Measurements from ENCODE around the gene RBBP9. TPM values are rescaled to one million over a fixed set of nuclear protein-coding genes. Genes with fewer than 3 reads are reported as not detected.
"Not testable (repeated sequence)": the region's sequence is repeated elsewhere in the genome, so short reads cannot be mapped to it uniquely, and the experiment has no call there.

Gene RBBP9
- total RNA-seq, 1 donor: 10.0 TPM

DNA sequence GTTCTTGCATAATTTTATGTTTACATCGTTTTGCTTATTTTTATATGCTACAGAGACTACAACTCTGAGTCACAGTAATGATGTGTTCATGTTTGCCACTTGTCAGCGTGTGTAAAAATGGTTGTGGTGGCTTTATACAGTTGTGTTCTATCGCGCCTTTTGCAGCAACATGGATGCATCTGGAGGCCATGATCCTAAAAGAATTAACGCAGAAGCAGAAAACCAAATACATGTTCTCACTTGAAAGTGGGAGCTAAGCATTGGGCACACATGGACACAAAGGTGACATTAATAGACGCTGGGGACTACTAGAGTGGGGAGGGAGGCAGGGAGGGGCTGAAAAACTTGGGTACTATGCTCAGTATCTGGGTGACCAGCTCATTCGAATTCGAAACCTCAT is 9.7 kb upstream of the RBBP9 start:
- DNase-seq (ENCODE audit: low read depth in 2 of 3, low spot score in 2 of 3): peak in 2 of 3 donors; percentile 2 to 5

DNA sequence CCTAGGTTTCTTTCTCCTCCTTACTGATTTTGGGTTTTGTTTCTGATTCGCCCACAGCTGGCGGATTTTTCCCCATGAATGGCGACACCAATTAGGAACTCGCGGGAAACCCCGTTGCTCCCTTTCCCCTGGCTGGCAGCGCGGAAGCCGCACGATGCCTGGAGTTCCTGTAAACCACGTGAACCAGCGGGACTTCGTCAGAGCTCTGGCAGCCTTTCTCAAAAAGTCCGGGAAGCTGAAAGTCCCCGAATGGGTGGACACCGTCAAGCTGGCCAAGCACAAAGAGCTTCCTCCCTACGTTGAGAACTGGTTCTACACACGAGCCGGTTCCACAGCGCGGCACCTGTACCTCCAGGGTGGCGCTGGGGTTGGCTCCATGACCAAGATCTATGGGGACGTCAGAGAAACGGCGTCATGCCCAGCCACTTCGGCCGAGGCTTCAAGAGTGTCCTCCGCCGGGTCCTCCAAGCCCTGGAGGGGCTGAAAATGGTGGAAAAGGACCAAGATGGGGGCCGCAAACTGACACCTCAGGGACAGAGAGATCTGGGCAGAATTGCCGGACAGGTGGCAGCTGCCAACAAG is 7.5 kb upstream of the RBBP9 start:
- DNase-seq (ENCODE audit: low read depth in 2 of 3, low spot score in 2 of 3): no peak

DNA sequence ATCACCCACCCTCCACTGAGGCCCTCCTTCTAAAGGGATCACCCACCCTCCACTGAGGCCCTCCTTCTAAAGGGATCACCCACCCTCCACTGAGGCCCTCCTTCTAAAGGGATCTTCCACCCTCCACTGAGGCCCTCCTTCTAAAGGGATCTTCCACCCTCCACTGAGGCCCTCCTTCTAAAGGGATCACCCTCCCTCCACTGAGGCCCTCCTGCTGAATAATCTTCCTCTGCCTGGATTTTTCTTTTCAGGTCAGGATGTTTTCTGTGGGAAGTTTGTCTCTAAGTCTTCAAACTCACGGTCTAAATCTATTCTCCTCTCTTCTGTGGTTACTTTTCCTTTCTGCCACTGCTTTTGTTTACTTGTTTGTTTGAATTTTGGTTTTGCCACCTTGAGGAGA is 4.6 kb upstream of the RBBP9 start:
- not testable (repeated sequence) for DNase-seq (ENCODE audit: low read depth in 2 of 3, low spot score in 2 of 3)

DNA sequence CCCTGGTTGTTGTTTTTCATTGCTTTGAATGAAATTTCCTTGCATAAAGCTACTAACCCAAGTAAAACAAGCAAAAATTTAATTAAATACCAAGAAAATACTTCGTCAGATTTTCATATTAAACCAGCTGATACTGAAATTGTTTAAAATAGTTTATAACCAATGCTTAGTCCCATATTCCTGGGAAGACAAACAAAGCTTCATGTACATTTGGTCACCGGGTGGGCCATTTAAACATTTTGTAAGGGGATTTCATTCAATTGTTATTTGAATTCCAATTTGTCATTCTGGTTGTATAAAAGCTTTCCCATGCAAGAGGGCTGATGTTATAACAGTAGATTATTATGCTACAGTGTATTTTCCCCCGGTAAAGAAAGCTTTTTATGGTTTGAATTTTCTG is 578 bp upstream of the RBBP9 start:
- DNase-seq (ENCODE audit: low read depth in 2 of 3, low spot score in 2 of 3): no peak

DNA sequence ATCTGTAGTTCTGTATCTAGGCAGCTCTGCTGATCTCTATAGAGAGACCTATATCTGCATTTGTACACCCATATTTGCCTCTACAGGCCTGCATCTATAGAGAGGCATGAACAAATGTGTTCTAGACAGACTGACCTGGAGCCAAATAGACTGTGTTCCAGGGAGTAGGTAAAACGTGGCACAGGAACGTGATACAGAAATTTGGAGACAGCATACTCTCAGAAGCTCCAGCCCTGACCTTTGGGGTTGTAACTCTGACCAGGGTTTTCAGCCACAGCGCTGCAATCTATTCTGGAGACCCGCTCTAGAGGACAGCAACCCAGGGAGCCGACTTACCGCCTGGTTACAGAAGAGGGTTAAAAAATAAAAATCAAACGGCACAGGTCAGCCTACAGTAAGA is 983 bp downstream of the RBBP9 start:
- DNase-seq (ENCODE audit: low read depth in 2 of 3, low spot score in 2 of 3): no peak

DNA sequence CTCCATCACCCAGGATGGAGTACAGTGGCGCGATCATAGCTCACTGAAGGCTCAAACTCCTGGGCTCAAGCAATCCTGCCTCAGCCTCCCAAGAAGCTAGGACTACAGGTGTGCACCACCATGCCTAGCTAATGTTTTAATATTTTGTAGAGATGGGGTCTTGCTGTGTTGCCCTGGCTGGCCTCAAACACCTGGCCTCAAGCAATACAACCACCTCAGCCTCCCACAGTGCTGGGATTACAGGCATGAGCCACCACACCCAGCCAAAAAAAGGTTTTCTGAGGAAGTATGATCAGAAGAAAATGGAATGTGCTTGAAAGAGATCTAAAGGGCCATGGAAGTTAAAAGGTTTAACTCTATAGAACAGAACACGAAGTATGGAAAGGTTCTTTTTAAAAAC is 8.7 kb downstream of the RBBP9 start:
- no peak for DNase-seq (ENCODE audit: low read depth in 2 of 3, low spot score in 2 of 3)

DNA sequence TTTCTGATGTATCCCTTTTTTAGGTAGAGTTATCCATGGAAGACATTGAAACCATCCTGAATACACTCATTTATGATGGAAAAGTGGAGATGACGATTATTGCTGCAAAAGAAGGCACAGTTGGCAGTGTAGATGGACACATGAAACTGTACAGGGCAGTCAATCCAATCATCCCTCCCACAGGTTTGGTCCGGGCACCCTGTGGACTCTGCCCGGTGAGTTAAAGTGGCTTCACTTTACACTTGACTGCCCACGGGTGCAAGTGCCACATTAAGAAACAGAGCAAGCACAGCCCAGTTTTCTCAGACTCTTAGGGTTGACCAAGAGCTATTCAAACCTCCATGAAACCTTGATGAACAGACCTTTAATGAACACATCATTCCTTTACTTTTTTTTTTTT is 15.4 kb downstream of the RBBP9 start:
- no peak for DNase-seq (ENCODE audit: low read depth in 2 of 3, low spot score in 2 of 3)

DNA sequence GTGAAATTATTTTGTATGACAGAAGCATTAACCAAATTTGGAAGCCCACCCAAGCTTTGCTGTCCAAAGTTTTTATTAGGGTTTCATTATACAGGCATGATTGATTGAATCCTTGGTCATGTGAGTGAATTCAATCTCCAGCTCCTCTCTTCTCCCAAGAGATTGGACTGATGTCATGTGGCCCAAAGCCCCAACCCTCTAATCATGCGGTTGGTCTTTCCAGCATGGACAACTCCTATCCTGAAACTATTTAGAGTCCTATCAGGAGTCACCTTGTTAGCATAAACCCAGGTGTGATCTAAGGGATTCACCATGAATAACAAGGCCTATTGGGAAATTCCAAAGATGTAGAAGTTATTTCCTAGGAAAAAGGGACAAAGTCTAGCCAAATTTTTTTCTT is 19.2 kb downstream of the RBBP9 start:
- DNase-seq (ENCODE audit: low read depth in 2 of 3, low spot score in 2 of 3): no peak

DNA sequence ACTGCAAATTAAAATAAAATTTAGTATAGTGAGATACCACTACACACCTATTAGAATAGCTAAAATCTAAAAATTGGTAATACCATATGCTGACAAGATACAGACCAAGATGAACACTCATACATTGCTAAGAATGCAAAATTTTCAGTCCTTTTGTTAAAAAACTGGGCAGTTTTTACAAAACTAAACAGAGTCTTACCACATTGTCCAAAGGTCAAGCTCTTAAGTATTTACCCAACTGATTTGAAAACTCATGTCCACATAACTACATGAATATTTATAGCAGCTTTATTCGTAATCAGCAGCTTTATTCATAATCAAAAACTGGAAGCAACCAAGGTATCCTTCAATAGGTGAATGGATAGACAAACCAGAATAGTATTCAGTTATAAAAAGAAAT is 19.8 kb downstream of the RBBP9 start:
- no peak for DNase-seq (ENCODE audit: low read depth in 2 of 3, low spot score in 2 of 3)

DNA sequence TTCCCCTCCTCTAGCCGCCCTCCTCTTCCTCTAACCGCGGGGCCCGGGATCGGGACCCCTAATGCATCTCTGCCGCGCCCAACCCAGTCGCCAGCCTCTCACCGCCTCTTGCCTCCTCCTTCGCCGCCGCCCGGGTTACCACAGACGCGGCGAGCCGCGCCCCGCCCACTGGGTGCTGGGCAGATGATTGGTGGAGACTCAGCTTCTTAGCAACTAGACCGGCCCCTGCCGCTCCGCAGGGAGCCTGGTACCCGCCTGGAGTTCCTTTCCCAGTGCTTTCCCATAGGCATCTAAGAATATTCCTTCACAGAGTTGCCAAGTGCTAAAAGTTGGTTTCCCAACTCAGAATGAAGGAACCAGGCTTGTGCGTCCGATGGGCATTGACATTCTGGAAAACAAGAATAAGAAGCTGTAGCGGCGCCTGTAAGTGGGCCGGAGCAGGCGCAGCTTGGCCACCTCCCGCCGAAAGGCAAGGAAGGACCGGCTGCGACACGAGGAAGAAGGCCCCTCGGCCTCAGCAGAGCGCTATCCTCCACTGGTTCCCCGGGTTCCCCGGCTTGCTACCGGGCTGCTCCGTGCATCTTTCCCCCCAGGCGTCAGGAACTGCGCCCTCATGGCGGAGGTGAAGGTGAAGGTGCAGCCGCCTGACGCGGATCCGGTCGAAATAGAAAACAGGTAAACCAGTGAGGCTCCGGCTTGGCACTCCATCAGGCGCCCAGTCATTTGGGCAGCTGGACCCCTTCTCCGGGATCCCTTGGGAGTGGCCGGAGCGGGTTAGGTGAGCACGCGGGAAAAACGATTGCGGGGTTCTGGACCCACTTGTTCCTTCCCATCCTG is 29.9 kb downstream of the RBBP9 start, which contains the start of the genes DZANK1 and POLR3F:
DZANK1 (minus strand) TSS at position 137 of the 837 bp plus-strand sequence. CDS start 1,672 bp downstream, outside the sequence.
POLR3F (plus strand) TSS at position 497 of the 837 bp plus-strand sequence; CDS start at position 614, 117 bp downstream.
- DNase-seq (ENCODE audit: low read depth in 2 of 3, low spot score in 2 of 3): peak; percentile 80 to 96 (median 92)

DNA sequence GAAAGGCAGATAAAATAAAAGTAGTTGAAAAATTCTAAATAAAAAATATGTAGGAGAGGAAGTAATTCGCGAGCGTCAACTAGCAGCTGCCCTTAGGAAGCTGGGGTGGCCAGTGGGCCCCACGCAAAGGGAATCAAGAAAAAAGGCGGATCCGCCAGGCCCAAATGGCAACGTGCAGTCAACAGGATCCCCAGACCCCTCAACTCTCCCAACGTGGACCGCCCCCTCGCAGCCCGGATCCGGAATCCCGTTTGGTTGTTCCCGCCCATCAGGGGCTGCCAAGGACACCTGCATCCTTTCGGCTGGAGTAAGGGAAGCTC is 30.5 kb downstream of the RBBP9 start:
- DNase-seq (ENCODE audit: low read depth in 2 of 3, low spot score in 2 of 3): no peak

DNA sequence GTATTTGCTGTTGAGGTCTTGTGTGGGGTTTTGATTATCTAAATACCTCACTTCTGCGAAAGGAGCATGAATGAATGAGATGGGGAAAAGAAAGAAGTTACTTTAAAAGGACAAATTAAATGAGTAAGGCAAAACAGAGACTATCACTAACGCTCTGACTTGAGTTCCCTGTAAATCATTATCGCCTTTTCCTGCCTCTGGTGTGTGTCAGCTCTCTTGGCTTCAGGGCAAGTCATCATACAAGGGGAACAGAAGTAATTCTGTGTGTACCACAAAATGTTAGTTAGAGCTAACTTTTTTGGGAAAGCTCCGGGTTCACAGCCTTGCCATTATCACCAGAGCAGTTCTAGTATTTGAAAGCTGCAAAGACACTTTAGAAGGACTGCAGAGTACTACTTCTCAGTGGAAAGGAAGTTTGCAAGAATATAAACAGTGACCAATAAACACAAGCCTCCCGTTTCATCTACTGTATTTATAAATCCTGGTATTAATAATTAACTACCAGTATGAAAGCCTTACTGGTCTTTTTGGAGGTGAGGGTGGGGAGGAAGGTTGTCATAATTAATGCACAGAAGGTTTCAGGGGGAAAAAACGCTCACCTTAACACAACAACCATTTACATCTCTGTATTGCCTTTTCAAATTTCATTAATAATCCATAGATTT is 31.4 kb downstream of the RBBP9 start:
- no peak for DNase-seq (ENCODE audit: low read depth in 2 of 3, low spot score in 2 of 3)

DNA sequence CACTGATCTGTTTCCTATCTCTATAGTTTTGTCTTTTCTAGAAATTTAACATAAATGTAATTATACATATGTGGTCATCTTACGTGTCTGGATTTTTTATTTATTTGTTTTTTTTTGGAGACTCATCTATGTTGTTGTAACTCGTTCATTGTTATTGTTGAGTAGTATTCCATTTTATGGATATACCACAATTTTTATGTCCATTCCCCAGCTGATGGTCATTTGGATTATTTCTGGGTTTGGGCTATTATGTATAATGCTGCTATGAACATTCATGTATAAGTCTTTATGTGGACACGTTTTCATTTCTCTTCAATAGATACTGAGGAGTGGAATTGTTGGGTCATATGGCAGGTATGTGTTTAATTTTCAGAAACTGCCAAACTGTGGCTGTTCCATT is 40.4 kb downstream of the RBBP9 start:
- no peak for DNase-seq (ENCODE audit: low read depth in 2 of 3, low spot score in 2 of 3)

DNA sequence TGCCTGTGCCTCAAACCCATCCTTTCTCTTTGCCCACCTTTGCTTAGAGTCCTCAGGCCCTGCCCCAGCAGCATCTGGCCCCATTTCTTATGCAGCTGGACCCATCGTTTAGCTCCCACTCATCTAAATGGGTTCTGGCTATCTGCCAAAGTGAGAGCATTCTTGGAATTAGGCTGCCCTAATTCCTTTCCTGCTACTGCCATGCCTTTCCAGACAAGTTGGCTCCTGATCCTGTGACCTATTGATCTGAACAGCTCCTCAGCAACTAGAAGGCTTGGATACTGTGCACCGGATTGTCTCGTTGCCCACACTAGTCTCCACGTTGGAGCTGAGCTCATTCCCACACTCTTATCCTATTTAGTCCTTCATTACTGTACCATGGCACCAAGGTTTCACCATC is 53.1 kb downstream of the RBBP9 start:
- DNase-seq (ENCODE audit: low read depth in 2 of 3, low spot score in 2 of 3): no peak

DNA sequence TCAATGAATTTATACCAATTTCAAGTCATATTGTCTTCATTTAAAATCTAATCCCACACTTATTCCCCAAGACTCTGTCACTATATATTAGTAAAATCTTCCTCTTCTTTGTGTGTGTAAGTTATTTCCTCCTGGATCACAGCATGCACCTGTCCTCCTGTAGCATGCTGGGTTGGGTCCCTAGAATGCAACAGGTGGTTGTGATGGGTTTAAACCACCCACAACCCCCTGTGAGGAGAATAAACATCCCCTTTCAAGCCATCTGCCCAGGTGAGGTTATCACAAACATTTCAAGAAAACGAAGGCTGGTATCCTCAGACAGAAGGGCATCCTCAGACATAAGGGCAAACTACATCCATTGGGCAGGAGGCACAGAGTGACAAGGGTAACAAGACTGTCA is 56.6 kb downstream of the RBBP9 start:
- DNase-seq (ENCODE audit: low read depth in 2 of 3, low spot score in 2 of 3): no peak

DNA sequence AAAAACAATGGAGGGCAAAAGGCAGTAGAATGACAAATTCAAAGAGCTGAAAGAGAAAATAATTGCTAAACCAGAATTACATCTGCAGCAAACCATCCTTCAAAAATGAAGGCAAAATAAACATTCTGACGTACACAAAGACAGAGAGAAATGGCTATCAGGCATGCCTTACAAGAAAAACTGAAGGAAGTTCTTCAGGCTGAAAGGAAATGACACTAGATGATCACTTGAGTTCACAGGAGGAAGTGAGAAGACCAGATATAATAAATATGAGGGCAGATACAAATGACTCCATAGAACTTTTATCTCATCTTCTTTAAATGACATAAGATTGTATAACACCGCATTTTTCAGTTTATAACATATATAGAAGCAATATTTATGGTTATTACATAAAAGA is 60.2 kb downstream of the RBBP9 start:
- DNase-seq (ENCODE audit: low read depth in 2 of 3, low spot score in 2 of 3): peak in 1 of 3 donors; percentile 3

Small RNA genes lying within 50 kb of the gene (small RNA-seq; reads per million reads assigned to genes)
- not detected for gene MIR3192

Other genes with a start within 250 kb of the RBBP9 start
- 12.7 TPM for gene ZNF133, start 208.7 kb downstream of the RBBP9 start, total RNA-seq
- 1.9 TPM for gene DZANK1, start 30.2 kb downstream of the RBBP9 start, total RNA-seq
- 4.0 TPM for gene POLR3F, start 29.8 kb downstream of the RBBP9 start, total RNA-seq
- 53.1 TPM for gene SEC23B, start 10.7 kb upstream of the RBBP9 start, total RNA-seq
- 92.6 TPM for gene SMIM26, start 70.2 kb upstream of the RBBP9 start, total RNA-seq
- gene DTD1, start 90.8 kb upstream of the RBBP9 start, total RNA-seq: 39.6 TPM

Data from hematopoietic multipotent progenitor cell (in vitro differentiated cells).